NCI-H187 treated with DMSO at 0.1 percent for 48 hours (cell line): ENCODE results near the gene LMAN1L.

Experiments used
- DNase-seq: peaks from one replicate; lab custom pipeline; 2025; lab: John Stamatoyannopoulos, UW

LMAN1L gene

GRCh38 chr15:74838137-74838516 is 25.5 kb downstream of the LMAN1L start:
- DNase-seq = no peak

- no peak for DNase-seq
Observed at GRCh38 chr15:74838746-74839525, 26.3 kb downstream of the LMAN1L start.

- no peak for DNase-seq
Observed at GRCh38 chr15:74839526-74840395, 27.1 kb downstream of the LMAN1L start.

- DNase-seq = no peak
Observed at GRCh38 chr15:74840851-74841775, 28.5 kb downstream of the LMAN1L start.

GRCh38 chr15:74841891-74842373 is 29.3 kb downstream of the LMAN1L start:
- DNase-seq = no peak

GRCh38 chr15:74842581-74843444 is 30.2 kb downstream of the LMAN1L start, which contains the start of gene ULK3:
Gene ULK3 (minus strand): TSS chr15:74843156. CDS start chr15:74843105, 51 bp downstream.
- DNase-seq = peak; percentile 76

GRCh38 chr15:74843445-74843828 is 30.8 kb downstream of the LMAN1L start:
- no peak for DNase-seq

- no peak for DNase-seq
Observed at GRCh38 chr15:74843891-74844299, 31.3 kb downstream of the LMAN1L start.

- no peak for DNase-seq
Observed at GRCh38 chr15:74844319-74845207, 31.9 kb downstream of the LMAN1L start.

GRCh38 chr15:74845208-74845568 is 32.6 kb downstream of the LMAN1L start:
- no peak for DNase-seq

GRCh38 chr15:74845581-74845980 is 32.9 kb downstream of the LMAN1L start:
- no peak for DNase-seq

- no peak for DNase-seq
Observed at GRCh38 chr15:74847432-74847831, 34.8 kb downstream of the LMAN1L start.

GRCh38 chr15:74850393-74850792 is 37.8 kb downstream of the LMAN1L start:
- no peak for DNase-seq

GRCh38 chr15:74851960-74852359 is 39.3 kb downstream of the LMAN1L start:
- no peak for DNase-seq

GRCh38 chr15:74854453-74855022 is 41.9 kb downstream of the LMAN1L start:
- no peak for DNase-seq

GRCh38 chr15:74855857-74856256 is 43.2 kb downstream of the LMAN1L start:
- no peak for DNase-seq

- DNase-seq = no peak
Observed at GRCh38 chr15:74856537-74856936, 43.9 kb downstream of the LMAN1L start.

GRCh38 chr15:74857082-74857655 is 44.5 kb downstream of the LMAN1L start:
- DNase-seq = no peak
